Kidney glomerular epithelial cell (primary cell): ENCODE results near the gene HLA-DPB1.
A peak's percentile ranks its signal among the peaks of the same experiment; 100 is the strongest.
"Not testable (repeated sequence)": the region's sequence is repeated elsewhere in the genome, so short reads cannot be mapped to it uniquely, and the experiment has no call there.

Experiments used
- DNase-seq: peaks from one replicate; lab custom pipeline; 2025; lab: John Stamatoyannopoulos, UW

HLA-DPB1 gene

DNA sequence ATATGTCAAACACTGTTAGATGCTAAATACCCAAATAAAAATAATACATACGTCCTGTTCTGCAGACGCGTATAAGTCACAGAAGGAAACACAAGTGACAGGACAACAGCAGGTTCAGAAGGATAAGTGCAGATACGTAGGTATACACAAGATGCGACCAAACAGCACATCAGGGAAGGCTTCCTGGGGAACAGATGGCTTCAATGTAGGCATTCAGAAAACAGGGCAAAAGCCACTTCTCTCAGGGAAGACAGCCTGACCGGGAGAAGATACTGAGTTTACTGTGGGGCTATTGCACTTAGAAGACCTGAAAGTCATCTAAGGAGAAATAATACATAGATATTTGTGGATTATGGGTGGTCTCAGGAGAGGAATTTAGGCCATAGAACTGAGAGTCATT is 4.2 kb upstream of the HLA-DPB1 start:
- no peak for DNase-seq

DNA sequence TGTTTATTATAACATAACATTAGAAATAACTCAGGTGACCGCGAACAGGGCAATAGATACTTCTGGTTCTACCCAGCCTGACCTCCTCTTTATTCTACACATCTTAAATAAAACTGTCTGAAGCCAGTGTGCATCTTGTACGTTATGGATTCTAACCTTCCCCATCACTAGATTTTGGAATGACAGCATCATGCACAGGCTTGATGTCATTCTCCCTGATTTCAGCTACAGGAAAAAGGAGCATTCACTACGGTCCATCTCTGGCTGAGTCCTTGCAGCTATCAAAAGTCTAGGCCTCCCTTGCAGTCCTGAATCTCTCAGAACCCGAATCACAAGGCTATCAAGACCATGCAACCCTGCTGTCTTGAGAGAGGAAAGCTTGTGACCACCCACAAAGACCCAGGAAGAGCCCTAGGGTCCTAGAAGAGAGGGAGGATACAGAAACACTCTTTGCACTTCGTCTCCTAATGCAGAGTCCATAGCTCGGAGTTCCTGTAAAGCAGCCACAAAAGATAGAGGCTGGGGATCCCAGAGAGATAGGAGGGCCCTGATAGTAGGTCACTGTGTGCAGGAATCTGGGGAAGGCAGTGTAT is 3.2 kb upstream of the HLA-DPB1 start:
- DNase-seq: no peak

GRCh38 chr6:33073431-33073871 is 2.3 kb upstream of the HLA-DPB1 start, which contains the start of gene HLA-DPA1:
Gene HLA-DPA1, minus strand, starts transcription at chr6:33073649.
- DNase-seq: peak; percentile 5

- DNase-seq: no peak
Measured at GRCh38 chr6:33075208-33075567, 602 bp upstream of the HLA-DPB1 start.

DNA sequence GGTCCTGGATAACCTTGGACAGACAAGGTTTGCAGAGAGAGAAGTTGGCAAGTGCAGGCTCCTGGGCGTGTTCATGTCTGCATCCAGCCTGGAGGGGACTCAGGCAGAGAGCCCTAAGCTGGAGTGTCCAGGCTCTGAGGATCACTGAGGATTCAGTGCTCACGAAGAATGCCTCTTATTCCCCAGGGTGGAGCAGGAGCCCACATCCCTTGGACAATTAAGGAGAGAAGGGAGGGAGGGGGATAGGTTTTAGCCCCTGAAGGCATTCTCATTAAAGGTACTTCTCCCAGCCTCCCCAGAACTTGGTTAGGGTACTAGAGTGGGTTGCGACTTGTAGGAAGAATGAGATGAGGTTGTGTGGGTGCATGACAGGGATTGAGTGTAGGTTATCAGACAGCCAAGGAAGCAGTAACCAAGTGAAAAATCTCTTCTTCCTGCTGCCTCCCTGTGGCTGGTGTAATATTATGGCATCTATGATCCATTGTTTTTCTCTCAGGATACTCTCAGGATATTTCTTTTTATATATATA is 680 bp downstream of the HLA-DPB1 start:
- no peak for DNase-seq

DNA sequence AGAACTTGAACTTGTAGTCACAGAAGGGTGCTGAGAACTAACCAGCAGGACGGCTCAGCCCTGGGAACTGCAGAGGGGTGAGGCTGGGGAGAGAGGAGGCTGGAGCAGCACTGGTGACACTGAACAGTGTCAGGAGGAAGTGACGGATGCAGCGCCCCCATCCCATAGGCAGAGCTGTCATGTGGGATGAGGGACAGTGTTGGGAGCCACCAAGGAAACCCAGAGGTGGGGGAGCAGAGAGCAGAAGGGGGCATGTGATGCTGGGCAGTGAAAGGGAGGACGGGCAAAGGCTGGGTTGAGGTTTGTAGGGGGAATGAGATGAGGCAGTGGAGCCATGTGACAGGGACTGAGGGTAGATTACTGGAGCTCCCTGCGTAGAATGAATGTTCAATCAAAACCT is 2.1 kb downstream of the HLA-DPB1 start:
- DNase-seq: no peak

- no peak for DNase-seq
Measured at GRCh38 chr6:33078442-33078841, 2.7 kb downstream of the HLA-DPB1 start.

GRCh38 chr6:33078919-33079521 is 3.2 kb downstream of the HLA-DPB1 start:
- DNase-seq: no peak

GRCh38 chr6:33079580-33079979 is 3.8 kb downstream of the HLA-DPB1 start:
- no peak for DNase-seq

GRCh38 chr6:33080127-33081089 is 4.6 kb downstream of the HLA-DPB1 start:
- peak; percentile 37 for DNase-seq

- no peak for DNase-seq
Measured at GRCh38 chr6:33081098-33081824, 5.5 kb downstream of the HLA-DPB1 start.

DNA sequence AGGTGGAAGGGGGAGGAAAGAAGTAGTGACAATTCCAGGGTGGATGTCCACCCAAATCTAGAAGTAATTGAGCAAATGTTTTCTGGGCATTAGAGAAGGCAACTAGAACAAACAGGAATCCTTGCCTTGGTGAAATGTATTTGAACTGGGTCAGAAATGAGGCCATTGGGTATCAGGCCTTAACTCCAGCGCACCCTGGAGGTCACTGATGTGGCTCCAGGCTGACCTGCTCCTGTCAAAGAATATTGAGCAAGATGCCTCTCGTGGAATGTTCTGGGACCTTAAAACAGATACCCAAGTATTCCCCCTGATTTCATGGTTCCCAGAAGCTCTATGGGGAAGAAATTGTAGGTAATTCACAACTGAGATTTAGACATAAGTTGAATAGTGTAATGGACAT is 6.9 kb downstream of the HLA-DPB1 start:
- no peak for DNase-seq

DNA sequence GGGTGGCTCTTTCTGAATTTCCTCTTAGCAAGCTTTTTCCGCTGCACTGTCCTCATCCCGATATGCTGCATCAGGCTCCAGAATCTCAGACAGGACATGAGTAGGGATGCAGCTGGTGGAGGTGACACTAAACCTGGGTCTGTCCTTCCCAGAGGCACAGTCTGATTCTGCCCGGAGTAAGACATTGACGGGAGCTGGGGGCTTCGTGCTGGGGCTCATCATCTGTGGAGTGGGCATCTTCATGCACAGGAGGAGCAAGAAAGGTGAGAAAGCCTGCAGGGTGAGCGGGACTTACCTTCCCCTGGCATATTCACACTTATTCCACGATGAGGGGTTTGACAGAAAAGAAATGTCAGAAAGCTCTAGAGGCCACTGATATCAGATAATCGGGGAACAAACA is 9.8 kb downstream of the HLA-DPB1 start:
- no peak for DNase-seq

DNA sequence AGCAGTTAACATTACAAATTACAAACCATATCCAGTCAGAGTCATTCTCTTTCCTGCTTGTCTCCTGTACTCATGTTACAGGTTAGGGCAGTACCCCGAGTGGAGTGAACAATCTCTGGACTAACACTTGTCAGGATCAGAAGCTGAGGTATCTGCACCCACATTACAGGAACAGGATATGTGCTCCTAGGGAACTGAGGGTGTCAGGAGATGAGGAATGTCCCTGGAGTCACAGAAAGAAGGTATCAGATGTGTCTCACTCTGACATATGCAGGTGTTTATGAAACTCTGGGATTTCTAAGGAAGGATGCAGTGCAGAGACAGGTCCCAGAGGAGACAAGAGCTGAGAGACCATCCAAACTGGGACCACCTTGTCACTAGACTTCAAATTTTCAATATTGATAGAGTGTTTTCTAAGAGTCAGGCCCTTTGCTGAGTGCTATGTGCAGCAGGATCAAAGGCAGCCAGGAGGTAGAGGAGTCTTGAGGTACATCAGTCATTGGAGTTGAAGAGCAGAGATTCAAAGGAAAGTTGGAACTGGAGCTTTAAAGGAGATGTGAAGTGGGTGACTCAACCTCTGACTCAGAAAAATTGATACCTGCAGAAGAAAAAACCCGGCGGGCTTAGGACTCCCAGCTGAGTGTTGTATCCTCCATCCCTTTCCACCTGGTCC is 12.6 kb downstream of the HLA-DPB1 start:
- DNase-seq: no peak

DNA sequence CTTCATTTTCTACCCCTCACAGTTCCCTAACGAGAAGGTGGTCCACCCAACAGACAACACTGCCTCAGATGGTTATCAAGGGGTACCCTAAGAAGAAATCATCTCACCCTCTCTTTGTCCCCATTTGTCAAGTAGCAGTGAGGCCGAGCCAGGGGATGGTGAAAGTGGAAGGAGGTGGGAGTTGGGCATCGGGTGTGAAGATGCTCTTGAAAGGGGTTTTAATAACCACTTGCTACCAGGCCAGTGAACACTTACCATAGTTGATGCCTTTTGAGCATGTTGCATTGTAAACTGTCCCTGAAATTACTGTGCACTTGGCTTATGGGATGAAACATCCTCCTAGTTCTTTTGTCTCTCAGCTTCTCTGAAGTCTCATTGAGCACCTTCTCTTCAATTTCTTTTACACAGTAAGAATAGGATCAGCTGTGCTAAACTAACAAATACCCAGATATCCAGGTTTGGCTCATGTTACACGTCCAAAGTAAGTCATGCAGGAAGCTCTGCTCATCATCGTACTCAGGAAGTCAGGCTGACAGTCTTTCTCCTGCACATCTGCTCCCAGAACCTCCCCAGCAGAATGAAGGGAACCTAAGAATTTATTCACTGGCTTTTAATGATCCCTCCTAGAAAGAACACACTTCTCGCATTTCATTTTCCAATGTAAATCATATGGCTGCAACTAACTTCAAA is 13.3 kb downstream of the HLA-DPB1 start:
- DNase-seq: no peak

- no peak for DNase-seq
Measured at GRCh38 chr6:33091957-33092356, 16.2 kb downstream of the HLA-DPB1 start.

GRCh38 chr6:33092385-33092784 is 16.6 kb downstream of the HLA-DPB1 start:
- DNase-seq: no peak

DNA sequence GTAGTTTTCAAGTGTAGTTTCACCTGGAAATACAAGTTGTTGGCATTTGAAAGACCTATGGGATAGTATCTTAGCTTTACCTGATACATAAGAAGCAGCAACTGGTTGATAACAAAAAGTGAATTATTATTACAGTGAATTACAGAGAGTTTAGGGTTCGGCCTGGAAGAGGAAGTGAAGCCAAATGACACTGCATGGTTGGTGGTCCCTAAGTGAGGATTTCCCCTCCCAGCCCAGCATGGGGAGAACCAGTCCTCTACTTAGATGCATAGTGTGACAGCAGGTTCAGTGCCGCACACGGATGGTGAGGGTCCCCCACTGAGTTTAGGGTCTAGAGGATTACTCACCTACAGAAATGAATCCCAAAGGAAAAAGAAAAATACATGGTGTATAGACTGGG is 18.1 kb downstream of the HLA-DPB1 start:
- no peak for DNase-seq

DNA sequence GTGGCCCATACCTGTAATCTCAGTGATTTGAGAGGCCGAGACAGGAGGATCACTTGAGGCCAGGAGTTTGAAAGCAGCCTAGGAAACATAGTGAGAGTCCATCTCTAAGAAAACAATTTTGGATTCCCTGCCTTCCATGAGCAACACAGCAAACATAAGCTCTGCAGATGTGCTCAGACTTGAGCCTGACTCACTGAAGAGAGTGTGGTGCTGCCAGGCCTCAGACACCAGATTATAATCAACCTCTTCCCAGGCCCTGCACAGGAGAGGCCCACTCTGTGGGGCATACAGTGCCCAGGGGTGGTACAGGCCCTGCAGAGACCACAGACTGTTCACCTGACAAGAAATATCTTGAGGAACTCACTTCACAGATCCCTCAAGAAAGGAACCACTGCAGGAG is 19.9 kb downstream of the HLA-DPB1 start:
- DNase-seq: no peak

- DNase-seq: not testable (repeated sequence)
Measured at GRCh38 chr6:33101121-33101737, 25.4 kb downstream of the HLA-DPB1 start.
